ENCODE results near the gene VMAC.
"Not testable (repeated sequence)": the region's sequence is repeated elsewhere in the genome, so short reads cannot be mapped to it uniquely, and the experiment has no call there.

The VMAC gene

GRCh38 chr19:5904352-5905113, at the start of gene VMAC:
Gene VMAC (plus strand): TSS chr19:5904872. CDS start chr19:5904891, 19 bp downstream.
- DNase-seq = peak; percentile 100

- DNase-seq = not testable (repeated sequence)
Measured at GRCh38 chr19:5855151-5855550, 49.5 kb upstream of the VMAC start.

GRCh38 chr19:5857203-5858081, 47.2 kb upstream of the VMAC start:
- DNase-seq = no peak

- no peak for DNase-seq
Measured at GRCh38 chr19:5863030-5863665, 41.5 kb upstream of the VMAC start.

- no peak for DNase-seq
Measured at GRCh38 chr19:5864013-5864720, 40.5 kb upstream of the VMAC start.

GRCh38 chr19:5864725-5865486, 39.8 kb upstream of the VMAC start:
- DNase-seq = no peak

- no peak for DNase-seq
Measured at GRCh38 chr19:5865772-5866171, 38.9 kb upstream of the VMAC start.

GRCh38 chr19:5867201-5868136, 37.2 kb upstream of the VMAC start:
- no peak for DNase-seq

GRCh38 chr19:5870986-5871394, 33.7 kb upstream of the VMAC start:
- no peak for DNase-seq

- no peak for DNase-seq
Measured at GRCh38 chr19:5873617-5874199, 31.0 kb upstream of the VMAC start.

GRCh38 chr19:5874496-5874895, 30.2 kb upstream of the VMAC start:
- DNase-seq = not testable (repeated sequence)

GRCh38 chr19:5877427-5877826, 27.2 kb upstream of the VMAC start:
- no peak for DNase-seq

- no peak for DNase-seq
Measured at GRCh38 chr19:5877882-5878281, 26.8 kb upstream of the VMAC start.

GRCh38 chr19:5880196-5880595, 24.5 kb upstream of the VMAC start:
- no peak for DNase-seq

- no peak for DNase-seq
Measured at GRCh38 chr19:5880604-5881078, 24.0 kb upstream of the VMAC start.

- no peak for DNase-seq
Measured at GRCh38 chr19:5881543-5882299, 23.0 kb upstream of the VMAC start.

GRCh38 chr19:5882421-5882968, 22.2 kb upstream of the VMAC start:
- DNase-seq = no peak

GRCh38 chr19:5883157-5883873, 21.4 kb upstream of the VMAC start:
- DNase-seq = not testable (repeated sequence)
